HepG2 (cell line): ENCODE data around the gene KAT6B. TPM values are rescaled to one million over a fixed set of nuclear protein-coding genes. Genes with fewer than 3 reads are reported as not detected.

Experiments used
- ARHGAP35 ChIP-seq: sonication (generic); formaldehyde crosslinking; IDR thresholded peaks from 2 replicates; pipeline ENCODE4 v1.9.0; 2022; ENCODE audit warnings: mild to moderate bottlenecking, inconsistent platforms, moderate library complexity, missing genetic modification reagents, borderline replicate concordance
- ATF3 ChIP-seq: sonication (generic); formaldehyde crosslinking; IDR thresholded peaks from 2 replicates; pipeline ENCODE4 v1.4.0; 2020; ENCODE audit warnings: missing genetic modification reagents
- ATF7-NPFF ChIP-seq: sonication (generic); formaldehyde crosslinking; IDR thresholded peaks from 2 replicates; pipeline ENCODE4 v1.8.1; 2023; ENCODE audit warnings: mild to moderate bottlenecking, low read depth, missing genetic modification reagents, moderate library complexity
- BRD4 ChIP-seq: sonication (generic); formaldehyde crosslinking; IDR thresholded peaks from 2 replicates; pipeline ENCODE4 v1.4.0; 2020; ENCODE audit warnings: missing genetic modification reagents
- CEBPB ChIP-seq: IDR thresholded peaks from 2 replicates; pipeline ENCODE4 v1.6.1; 2011; ENCODE audit warnings: low read depth, low read length, improper control_type of control experiment, borderline replicate concordance
- CENPT ChIP-seq: sonication (generic); formaldehyde crosslinking; IDR thresholded peaks from 2 replicates; pipeline ENCODE4 v1.8.0; 2022; ENCODE audit warnings: low read depth, mild to moderate bottlenecking, moderate library complexity, missing genetic modification reagents
- FOSL1 ChIP-seq: sonication (generic); formaldehyde crosslinking; IDR thresholded peaks from 2 replicates; pipeline ENCODE4 v1.9.0; 2021; ENCODE audit warnings: missing genetic modification reagents, borderline replicate concordance
- GPN1 ChIP-seq: sonication (generic); formaldehyde crosslinking; IDR thresholded peaks from 2 replicates; pipeline ENCODE4 v1.5.1; 2020; ENCODE audit warnings: missing genetic modification reagents, borderline replicate concordance
- IRF9 ChIP-seq: sonication (generic); formaldehyde crosslinking; IDR thresholded peaks from 2 replicates; pipeline ENCODE4 v1.8.0; 2022; ENCODE audit warnings: missing genetic modification reagents, mild to moderate bottlenecking, borderline replicate concordance
- ISX ChIP-seq: sonication (generic); formaldehyde crosslinking; conservative IDR thresholded peaks from 2 replicates; pipeline ENCODE4 v1.5.0; 2020; ENCODE audit warnings: missing genetic modification reagents
- MLX ChIP-seq: IDR thresholded peaks from 2 replicates; pipeline ENCODE4 v1.6.1; 2016
- MYC ChIP-seq: sonication (generic); formaldehyde crosslinking; IDR thresholded peaks from 2 replicates; pipeline ENCODE4 v1.9.0; 2021; ENCODE audit warnings: missing genetic modification reagents, borderline replicate concordance
- PCBP2 ChIP-seq: fragments of 200-400 bp; formaldehyde crosslinking; optimal IDR thresholded peaks from 2 replicates; pipeline ENCODE3; 2018; ENCODE audit warnings: low read length, low read depth; ENCODE audit not compliant: poor library complexity, severe bottlenecking
- REXO4 ChIP-seq: sonication (generic); formaldehyde crosslinking; IDR thresholded peaks from 2 replicates; pipeline ENCODE4 v1.8.0; 2022; ENCODE audit warnings: missing genetic modification reagents, mild to moderate bottlenecking, borderline replicate concordance
- TEAD3 ChIP-seq: optimal IDR thresholded peaks from 2 replicates; pipeline ENCODE3; 2016; ENCODE audit warnings: borderline replicate concordance
- ZBTB8A ChIP-seq: sonication (generic); formaldehyde crosslinking; IDR thresholded peaks from 2 replicates; pipeline ENCODE4 v1.4.0; 2020; ENCODE audit warnings: mild to moderate bottlenecking, low read depth, missing genetic modification reagents, borderline replicate concordance
- ZFAT ChIP-seq: sonication (generic); formaldehyde crosslinking; conservative IDR thresholded peaks from 2 replicates; pipeline ENCODE4 v1.8.1; 2023; ENCODE audit warnings: missing genetic modification reagents, inconsistent platforms
- ZMAT5 ChIP-seq: sonication (generic); formaldehyde crosslinking; IDR thresholded peaks from 2 replicates; pipeline ENCODE4 v1.5.0; 2020; ENCODE audit warnings: mild to moderate bottlenecking, low read depth, missing genetic modification reagents, borderline replicate concordance
- ZNF235 ChIP-seq: sonication (generic); formaldehyde crosslinking; IDR thresholded peaks from 2 replicates; pipeline ENCODE4 v1.8.1; 2023; ENCODE audit warnings: mild to moderate bottlenecking, missing genetic modification reagents, borderline replicate concordance
- ZNF253 ChIP-seq: sonication (generic); formaldehyde crosslinking; IDR thresholded peaks from 2 replicates; pipeline ENCODE4 v1.8.0; 2022; ENCODE audit warnings: mild to moderate bottlenecking, missing genetic modification reagents, borderline replicate concordance
- ZNF589 ChIP-seq: sonication (generic); formaldehyde crosslinking; conservative IDR thresholded peaks from 2 replicates; pipeline ENCODE4 v1.8.0; 2022; ENCODE audit warnings: mild to moderate bottlenecking, moderate library complexity, missing genetic modification reagents
- ZNF605 ChIP-seq: sonication (generic); formaldehyde crosslinking; IDR thresholded peaks from 2 replicates; pipeline ENCODE4 v1.8.0; 2022; ENCODE audit warnings: mild to moderate bottlenecking, missing genetic modification reagents
- polyA plus RNA-seq, 8 experiments: library from polyadenylated mRNA; depleted of rRNA in 3 of 8; stranded (reverse) in 7 of 8; unstranded in 1 of 8; fragments of >200 nt; fragmentation: Illumina TruSeq in 4 of 8; extraction: Trizol in 4 of 8; gene quantifications; 2 replicates each; pipeline versions ENCODE4 v1.2.1 to v1.2.3, GENCODE V29; 2011 to 2016; ENCODE audit warnings: low read depth in 4 of 8, missing spikeins in 1 of 8, mixed read lengths in 1 of 8; ENCODE audit not compliant: insufficient read depth in 1 of 8
- total RNA-seq, 5 experiments: library from RNA; depleted of rRNA; stranded (reverse); fragments of >200 nt; fragmentation: Illumina TruSeq; extraction: Trizol; gene quantifications; 2 replicates each; pipeline ENCODE4 v1.2.3, GENCODE V29; 2016; ENCODE audit warnings: low read depth in 1 of 5

Gene KAT6B
- total and polyA plus RNA-seq, 2 of the 13 experiments (the other 11 are each of a cell fraction or from before 2014, with no cell fraction given): 3.0 to 9.5 TPM

- TF ChIP-seq ATF7-NPFF (CRISPR knock-in tag) (peak; percentile 33; the same call in 1 of the 2 replicates), PCBP2 (no peak), ARHGAP35 (CRISPR knock-in tag) (no peak), ISX (CRISPR knock-in tag) (no peak), ATF3 (CRISPR knock-in tag) (no peak), FOSL1 (CRISPR knock-in tag) (no peak), TEAD3 (CRISPR knock-in tag) (no peak), ZNF605 (peak; percentile 18; the same call in 1 of the 2 replicates), ZFAT (CRISPR knock-in tag) (no peak), MLX (CRISPR knock-in tag) (0 out of 2 replicates have a peak, but pooled peaks have one; percentile 27), ZNF253 (CRISPR knock-in tag) (no peak), GPN1 (CRISPR knock-in tag) (no peak), ZNF589 (CRISPR knock-in tag) (0 out of 2 replicates have a peak, but pooled peaks have one; percentile 20), ZBTB8A (CRISPR knock-in tag) (no peak), ZMAT5 (no peak), CEBPB (no peak), ZNF235 (0 out of 2 replicates have a peak, but pooled peaks have one; percentile 18), MYC (CRISPR knock-in tag) (peak; percentile 86), REXO4 (CRISPR knock-in tag) (no peak), IRF9 (peak; percentile 59; the same call in 1 of the 2 replicates), CENPT (no peak), BRD4 (no peak)
Measured at GRCh38 chr10:74825371-74826141, 844 bp upstream of the KAT6B start (continued).
